HG03139 (cell line): ENCODE results near the gene CHST8.
"Not testable (repeated sequence)": the region's sequence is repeated elsewhere in the genome, so short reads cannot be mapped to it uniquely, and the experiment has no call there.

ENCODE experiments used
- ATAC-seq: cut with Tn5 transposase; IDR thresholded peaks from one replicate; pipeline ENCODE4 v1.9.1; 2021; ENCODE audit not compliant: unreplicated experiment

CHST8 gene

GRCh38 chr19:33808399-33808798 lies 186.6 kb downstream of the CHST8 start:
- ATAC-seq = no peak

- no peak for ATAC-seq
Measured at GRCh38 chr19:33809960-33810359, 188.2 kb downstream of the CHST8 start.

- no peak for ATAC-seq
Measured at GRCh38 chr19:33810821-33811220, 189.1 kb downstream of the CHST8 start.

GRCh38 chr19:33811246-33811645 lies 189.5 kb downstream of the CHST8 start:
- ATAC-seq = no peak

DNA sequence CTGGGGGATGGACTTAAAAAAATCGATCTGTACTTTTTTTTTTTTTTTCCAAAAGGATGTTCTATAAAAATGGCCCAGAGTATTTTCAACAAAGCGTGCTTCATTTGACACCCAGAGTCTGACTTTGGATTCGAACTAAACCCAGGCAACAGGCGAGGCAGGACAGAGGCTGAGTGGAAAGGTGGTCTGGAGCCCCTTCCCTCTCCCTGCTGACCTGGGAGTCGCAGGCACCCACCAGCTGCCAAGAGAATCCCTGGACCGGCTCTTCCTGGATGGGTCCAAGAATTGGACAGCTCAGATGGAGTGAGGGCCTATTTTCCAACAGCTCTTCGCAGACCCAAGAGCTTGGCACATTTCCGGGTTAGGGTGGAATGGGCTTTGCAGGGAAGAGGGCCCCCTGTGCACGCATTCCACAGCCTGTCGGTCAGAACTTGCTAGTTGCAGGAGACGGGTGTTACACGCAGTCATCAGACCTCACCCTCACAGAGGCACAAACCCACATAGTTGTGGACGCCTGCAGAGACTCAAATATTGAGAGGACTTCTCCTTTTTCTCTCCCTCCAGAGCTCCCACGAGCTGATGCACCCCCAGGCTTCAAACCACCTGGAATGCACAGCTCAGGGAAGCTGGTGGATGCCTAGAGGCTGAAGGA lies 190.1 kb downstream of the CHST8 start:
- ATAC-seq = no peak

- ATAC-seq = no peak
Measured at GRCh38 chr19:33812388-33813330, 190.9 kb downstream of the CHST8 start.

GRCh38 chr19:33813391-33814101 lies 191.8 kb downstream of the CHST8 start:
- ATAC-seq = no peak

- no peak for ATAC-seq
Measured at GRCh38 chr19:33814181-33815165, 192.7 kb downstream of the CHST8 start.

DNA sequence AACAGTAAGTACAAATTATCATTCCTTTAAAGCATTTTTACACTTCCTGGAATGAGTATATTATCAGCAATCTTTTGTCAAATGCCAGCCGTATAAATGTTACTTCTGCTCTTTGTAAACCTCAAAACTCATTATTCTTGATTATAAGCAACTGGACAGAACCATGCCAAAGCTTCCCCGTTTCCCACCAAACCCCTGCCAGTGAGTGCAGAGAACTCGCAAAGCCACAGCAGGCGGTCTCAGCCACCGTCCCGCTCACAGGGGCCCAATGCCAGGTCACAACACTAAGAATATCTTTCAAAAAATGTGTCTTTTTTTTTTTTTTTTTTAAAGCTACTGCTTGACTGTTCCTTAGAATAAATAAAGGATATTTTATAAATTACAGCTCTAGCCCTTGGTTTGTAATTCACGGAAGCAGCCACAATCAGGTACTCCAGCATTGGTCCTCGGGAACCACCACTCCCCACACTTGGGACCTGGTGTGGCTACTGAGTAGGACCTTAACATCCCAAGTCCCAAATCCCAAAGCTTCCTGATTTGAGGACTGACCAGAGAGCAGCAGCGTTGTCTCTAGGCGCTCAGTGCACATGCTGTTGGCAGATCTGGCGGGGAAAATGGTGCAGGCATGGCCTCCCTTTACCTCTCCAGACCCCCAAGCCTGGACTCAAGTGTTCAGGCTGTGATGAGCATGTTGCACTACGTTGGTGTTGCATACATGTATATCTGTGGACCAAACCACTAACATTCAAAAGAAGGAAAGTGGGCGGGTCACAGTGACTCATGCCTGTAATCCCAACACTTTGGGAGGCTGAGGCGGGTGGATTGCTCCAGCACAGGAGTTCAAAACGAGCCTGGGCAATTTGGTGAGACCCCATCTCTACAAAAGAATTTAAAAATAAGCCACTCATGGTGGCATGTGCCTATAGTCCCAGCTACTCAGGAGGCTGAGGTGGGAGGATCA lies 193.9 kb downstream of the CHST8 start:
- ATAC-seq = no peak

DNA sequence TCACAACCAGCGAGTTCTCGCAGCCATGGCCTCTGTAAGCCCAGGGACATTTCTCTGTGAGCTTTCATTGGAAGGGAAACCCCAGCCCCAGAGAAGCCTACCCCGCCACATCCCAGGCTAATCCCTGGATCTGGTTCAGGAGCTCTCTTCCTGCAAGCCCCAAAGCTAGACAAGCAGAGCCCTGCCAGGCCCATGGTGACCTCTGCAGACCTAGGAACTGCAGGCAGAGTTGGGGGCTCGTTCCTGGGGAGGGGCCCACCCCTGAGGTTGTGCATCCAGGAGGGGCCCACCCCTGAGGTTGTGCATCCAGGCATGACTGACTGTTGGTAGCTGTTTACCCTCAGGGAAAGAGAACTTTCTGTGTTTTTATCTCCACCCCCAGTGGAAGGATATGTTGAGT lies 196.7 kb downstream of the CHST8 start:
- ATAC-seq = no peak

GRCh38 chr19:33819078-33819477 lies 197.3 kb downstream of the CHST8 start:
- ATAC-seq = not testable (repeated sequence)

DNA sequence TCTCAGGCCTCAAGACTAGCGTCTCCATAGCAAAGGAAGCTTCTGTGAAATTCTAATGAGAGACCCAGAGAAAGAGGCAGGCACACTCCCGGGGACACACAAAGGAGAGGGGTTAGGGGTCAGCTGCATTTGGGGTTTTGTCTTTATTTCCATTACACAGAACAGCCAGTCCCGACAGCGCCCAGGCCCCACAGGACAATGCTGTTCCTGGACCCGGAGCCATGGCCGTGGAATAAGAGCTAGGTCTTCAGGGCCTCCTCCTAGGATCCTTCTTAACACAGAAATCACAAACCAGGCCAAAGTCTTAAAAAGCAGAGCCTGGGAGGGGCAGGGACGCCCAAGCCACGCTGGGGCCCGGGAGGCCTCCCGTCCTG lies 197.7 kb downstream of the CHST8 start:
- ATAC-seq = no peak

DNA sequence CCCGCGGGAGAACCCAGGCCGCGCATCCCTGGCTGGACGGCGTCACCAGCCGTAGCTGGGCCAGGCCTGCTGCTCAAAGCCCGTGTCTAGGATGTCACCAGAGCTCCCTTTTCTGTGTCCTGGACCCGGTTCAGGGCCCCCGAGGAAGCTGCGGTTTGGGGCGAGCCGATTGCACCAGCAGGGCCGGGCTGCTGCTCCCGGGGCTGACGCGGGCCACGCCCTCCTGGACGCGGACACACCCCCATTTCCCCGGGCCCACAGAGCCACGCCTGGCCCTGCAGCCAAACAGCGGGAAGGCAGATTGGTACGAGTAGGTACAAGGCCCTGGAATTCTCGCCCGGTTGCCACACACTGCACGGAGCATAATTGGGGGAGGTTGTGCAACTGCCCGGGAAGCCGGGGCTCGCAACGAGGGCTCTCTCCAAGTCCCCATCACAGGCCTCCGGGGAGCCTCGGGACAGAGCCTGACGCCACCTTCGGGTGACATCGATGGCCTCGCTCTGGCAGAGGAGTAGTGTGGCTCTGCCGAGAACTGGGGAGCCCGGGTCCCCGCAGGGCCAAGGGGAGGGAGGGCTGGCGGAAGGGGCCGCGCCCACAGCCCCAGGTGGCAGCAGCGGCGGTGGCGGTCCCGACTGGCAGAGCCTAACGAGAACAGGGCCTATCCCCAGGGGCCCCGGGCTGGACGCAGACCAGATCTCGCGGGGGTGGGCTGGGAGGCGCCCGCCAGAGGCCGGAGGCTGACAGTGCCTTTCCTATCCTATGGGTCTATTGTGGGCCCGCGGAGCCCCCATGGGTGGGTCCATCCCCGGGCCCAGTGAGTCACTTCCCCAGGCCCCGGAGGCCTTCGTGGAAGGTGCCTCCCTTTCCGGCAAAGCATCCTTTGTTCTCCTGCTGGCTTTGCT lies 198.4 kb downstream of the CHST8 start:
- peak; percentile 58 for ATAC-seq

DNA sequence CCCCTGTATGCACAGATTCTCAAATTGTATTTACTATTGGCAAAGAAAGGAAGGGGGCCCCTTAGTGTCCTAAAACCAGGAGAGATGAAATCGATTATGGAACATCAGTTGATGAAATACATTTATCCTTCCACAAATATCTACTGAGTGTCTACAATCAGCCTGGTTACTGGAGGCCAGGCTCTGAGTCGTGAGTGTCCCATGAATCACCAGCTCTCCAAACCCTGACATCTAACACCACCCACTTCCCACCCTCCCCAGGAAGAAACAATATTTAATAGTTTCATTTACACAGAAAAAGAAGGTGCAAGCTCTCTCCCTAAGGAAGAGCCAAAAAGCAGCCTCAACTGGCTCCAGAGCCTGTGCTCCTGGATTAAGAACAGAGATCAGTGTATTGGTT lies 200.1 kb downstream of the CHST8 start:
- ATAC-seq = no peak
